Gastrocnemius medialis (tissue), 4 donors: Measurements from ENCODE around the gene GPHA2.

Source experiments
- CTCF ChIP-seq, 5 experiments: fragments of 450-650 bp in 3 of 5; fragments of 200-600 bp in 2 of 5; sonication (generic) in 2 of 5; IDR thresholded peaks in 4 of 5; conservative IDR thresholded peaks in 1 of 5; 1 replicate in 4 of 5; 2 replicates in 1 of 5; pipeline ENCODE4 v1.5.1; 2016 to 2019; ENCODE audit warnings: antibody characterized with exemption in 5 of 5, mild to moderate bottlenecking in 3 of 5, moderate library complexity in 3 of 5
- POLR2A ChIP-seq, 2 donors: fragments of 450-650 bp; IDR thresholded peaks; one replicate each; pipeline ENCODE4 v1.6.1; 2017; ENCODE audit warnings: antibody characterized with exemption in 2 of 2, mild to moderate bottlenecking in 2 of 2, moderate library complexity in 2 of 2

- no peak for TF ChIP-seq CTCF (IDR thresholded peaks at IDR 0.05 in 4 of 5, conservative IDR thresholded peaks at IDR 0.05 in 1 of 5)
- TF ChIP-seq POLR2A (IDR thresholded peaks at IDR 0.05) = no peak
Measured at GRCh38 chr11:64900263-64900678, 35.4 kb downstream of the GPHA2 start.
